ENCODE data around the gene ZNF536.

DNA sequence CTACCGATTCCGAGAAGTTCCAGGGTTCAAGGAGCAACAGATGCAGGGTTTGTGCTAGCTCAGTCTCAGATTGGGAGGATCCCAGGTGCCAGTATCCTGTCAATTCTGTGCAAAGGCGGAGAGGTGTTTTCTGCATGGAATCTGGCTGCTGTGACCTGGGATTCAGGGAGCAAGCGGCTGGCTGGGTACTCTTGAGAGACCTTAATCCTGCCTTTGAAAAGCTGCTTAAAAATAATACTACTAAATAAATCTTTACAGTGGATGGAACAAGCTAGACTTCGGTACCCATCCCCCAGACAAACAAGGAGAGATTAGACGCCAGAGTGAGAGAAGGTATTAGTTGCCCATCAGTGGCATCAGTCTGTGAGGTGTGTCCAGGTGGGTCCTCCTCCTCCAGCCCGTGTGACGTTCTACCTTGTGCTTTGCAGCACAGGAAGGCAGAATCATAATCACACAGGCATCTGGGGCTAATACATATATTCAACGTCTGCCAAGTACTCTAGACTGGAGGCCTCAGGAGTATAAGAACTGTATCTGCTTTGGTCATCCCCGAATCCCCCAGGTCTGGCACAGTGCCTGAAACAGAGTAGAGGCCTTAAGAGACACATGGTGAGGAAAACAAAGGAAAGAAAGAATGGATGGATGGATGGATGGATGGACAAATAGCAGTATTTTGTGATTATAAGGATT lies 230.6 kb downstream of the ZNF536 start:
- TF ChIP-seq EZH2 (IDR thresholded peaks at IDR 0.05; ENCODE audit: insufficient read depth, low read length), result no peak
- TF ChIP-seq, protein P1, sequence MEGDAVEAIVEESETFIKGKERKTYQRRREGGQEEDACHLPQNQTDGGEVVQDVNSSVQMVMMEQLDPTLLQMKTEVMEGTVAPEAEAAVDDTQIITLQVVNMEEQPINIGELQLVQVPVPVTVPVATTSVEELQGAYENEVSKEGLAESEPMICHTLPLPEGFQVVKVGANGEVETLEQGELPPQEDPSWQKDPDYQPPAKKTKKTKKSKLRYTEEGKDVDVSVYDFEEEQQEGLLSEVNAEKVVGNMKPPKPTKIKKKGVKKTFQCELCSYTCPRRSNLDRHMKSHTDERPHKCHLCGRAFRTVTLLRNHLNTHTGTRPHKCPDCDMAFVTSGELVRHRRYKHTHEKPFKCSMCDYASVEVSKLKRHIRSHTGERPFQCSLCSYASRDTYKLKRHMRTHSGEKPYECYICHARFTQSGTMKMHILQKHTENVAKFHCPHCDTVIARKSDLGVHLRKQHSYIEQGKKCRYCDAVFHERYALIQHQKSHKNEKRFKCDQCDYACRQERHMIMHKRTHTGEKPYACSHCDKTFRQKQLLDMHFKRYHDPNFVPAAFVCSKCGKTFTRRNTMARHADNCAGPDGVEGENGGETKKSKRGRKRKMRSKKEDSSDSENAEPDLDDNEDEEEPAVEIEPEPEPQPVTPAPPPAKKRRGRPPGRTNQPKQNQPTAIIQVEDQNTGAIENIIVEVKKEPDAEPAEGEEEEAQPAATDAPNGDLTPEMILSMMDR (IDR thresholded peaks at IDR 0.05; ENCODE audit: insufficient read depth, low read depth, low read length), result no peak

All from astrocyte (in vitro differentiated cells and primary cell).